RWPE1 (cell line): Measurements from ENCODE around the gene SERPINA5.

Source experiments
- CTCF ChIA-PET: fragments of 350-600 bp; sonication (Branson Sonifier 250); formaldehyde crosslinking; extraction: SDS; loops from one replicate; lab custom pipeline; 2021; lab: Yijun Ruan, JAX
- POLR2A ChIA-PET: fragments of 400-600 bp; formaldehyde crosslinking; extraction: SDS; loops from one replicate; lab custom pipeline; 2020; ENCODE audit warnings: antibody characterized with exemption; ENCODE audit not compliant: low non-redundant PET; lab: Yijun Ruan, JAX
- DNase-seq: peaks from one replicate; pipeline ENCODE4 v3.0.0; 2012; ENCODE audit warnings: low spot score
- H3K27ac ChIP-seq: fragments of 450-650 bp; 2 replicates; pipeline ENCODE4 v1.5.1; 2017
- CTCF ChIP-seq: fragments of 450-650 bp; conservative IDR thresholded peaks from 2 replicates; pipeline ENCODE4 v1.5.1; 2017; ENCODE audit warnings: low read depth, mild to moderate bottlenecking

The SERPINA5 gene

GRCh38 chr14:94622653-94623421 is 41.6 kb downstream of the SERPINA5 start:
- CTCF ChIA-PET: no interaction called here
- TF ChIP-seq CTCF: no peak
- no peak for DNase-seq
- POLR2A ChIA-PET: no interaction called here
- no peak overlapping the region for H3K27ac ChIP-seq

- CTCF ChIA-PET: no interaction called here
- POLR2A ChIA-PET: no interaction called here
- no peak overlapping the region for H3K27ac ChIP-seq
- no peak for TF ChIP-seq CTCF
- DNase-seq: no peak
Observed at GRCh38 chr14:94623422-94623809, 42.2 kb downstream of the SERPINA5 start.

- POLR2A ChIA-PET: no interaction called here
Observed at GRCh38 chr14:94623856-94624499, 42.8 kb downstream of the SERPINA5 start.

GRCh38 chr14:94624537-94625352 is 43.5 kb downstream of the SERPINA5 start:
- POLR2A ChIA-PET: no interaction called here
- no peak overlapping the region for H3K27ac ChIP-seq
- no peak for DNase-seq
- no peak for TF ChIP-seq CTCF
- CTCF ChIA-PET: no interaction called here

More at GRCh38 chr14:94623856-94624499, 42.8 kb downstream of the SERPINA5 start:
- CTCF ChIA-PET: no interaction called here
- TF ChIP-seq CTCF: no peak
- DNase-seq: no peak
- H3K27ac ChIP-seq: no peak overlapping the region

- ChIA-PET CTCF (no interaction called here), POLR2A (no interaction called here)
- no peak for DNase-seq
- H3K27ac ChIP-seq: no peak overlapping the region
- TF ChIP-seq CTCF: no peak
Observed at GRCh38 chr14:94625353-94625635, 44.1 kb downstream of the SERPINA5 start.

- POLR2A ChIA-PET: no interaction called here
- no peak for TF ChIP-seq CTCF
- H3K27ac ChIP-seq: no peak overlapping the region
- DNase-seq: no peak
- CTCF ChIA-PET: interaction anchor here (0.7 kb wide), 1 partner anchor 78 kb away, joined by 3 read pairs; no protein-coding TSS in a partner anchor
Observed at GRCh38 chr14:94628578-94628977, 47.4 kb downstream of the SERPINA5 start.
